Measurements from ENCODE around the gene ODAD3. TPM values are rescaled to one million over a fixed set of nuclear protein-coding genes. Genes with fewer than 3 reads are reported as not detected.

ODAD3 gene
- total RNA-seq, 1 experiment from 2014 or later, result 0.52 TPM

DNA sequence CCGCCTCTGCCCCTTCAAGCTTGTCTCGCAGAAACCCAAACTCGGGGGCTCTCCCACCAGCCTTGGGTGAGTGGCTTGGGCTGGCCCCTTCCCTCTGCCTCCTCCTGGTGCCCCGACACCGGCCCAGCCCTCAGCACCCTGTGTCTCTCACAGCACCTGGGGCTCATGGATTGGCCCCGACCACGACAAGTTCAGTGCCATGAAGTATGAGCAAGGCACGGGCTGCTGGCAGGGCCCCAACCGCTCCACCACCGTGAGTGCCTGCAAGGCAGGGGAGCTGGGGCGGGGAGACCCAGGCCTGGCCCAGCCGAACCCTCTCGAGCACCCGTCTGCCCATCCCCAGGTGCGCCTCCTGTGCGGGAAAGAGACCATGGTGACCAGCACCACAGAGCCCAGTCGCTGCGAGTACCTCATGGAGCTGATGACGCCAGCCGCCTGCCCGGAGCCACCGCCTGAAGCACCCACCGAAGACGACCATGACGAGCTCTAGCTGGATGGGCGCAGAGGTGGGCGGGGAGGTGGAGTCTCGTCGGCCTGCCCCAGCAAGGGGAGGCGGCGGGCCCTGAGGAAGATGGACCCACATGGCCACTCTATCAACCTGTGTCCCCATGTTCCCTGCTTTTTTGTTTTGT lies 14.1 kb upstream of the ODAD3 start (continued):
- TF ChIP-seq CTCF (IDR thresholded peaks at IDR 0.05 in 2 of 3, conservative IDR thresholded peaks at IDR 0.05 in 1 of 3; ENCODE audit: borderline replicate concordance in 1 of 3, insufficient read depth in 1 of 3, low read depth in 2 of 3, low read length in 2 of 3) (no peak), TCF7L2 (IDR thresholded peaks at IDR 0.05; ENCODE audit: borderline replicate concordance, extremely low read depth, insufficient read depth, insufficient read length) (no peak), ATF3 (IDR thresholded peaks at IDR 0.05) (no peak), SIN3A (IDR thresholded peaks at IDR 0.05; ENCODE audit: low read depth) (no peak)

- Histone ChIP-seq H3K36me3 (ENCODE audit: control insufficient read depth in 1 of 2, insufficient read depth in 2 of 2, low read length in 2 of 2) (peaks cover 22 to 36% of the 10 kb centered on the region in 2 experiments; a peak in 3 of 4 replicates), H3K9me3 (ENCODE audit: control insufficient read depth in 1 of 2, insufficient read depth in 1 of 2, low read depth in 1 of 2, low read length in 2 of 2) (no peaks in the 10 kb centered on the region), H3K9ac (ENCODE audit: low read length) (no peak overlapping the region), H3K27me3 (ENCODE audit: insufficient read depth, low read length) (no peaks in the 10 kb centered on the region), H3K4me2 (ENCODE audit: low read length) (no peak overlapping the region), H3K4me3 (replicated peaks in 1 of 2; ENCODE audit: low read depth in 1 of 2, low read length in 2 of 2) (no peak overlapping the region), H3K27ac (ENCODE audit: low read depth, low read length) (no peak overlapping the region), H3K4me1 (ENCODE audit: control insufficient read depth in 1 of 2, insufficient read depth in 2 of 2, low read length in 2 of 2) (no peaks in the 10 kb centered on the region), H3K79me2 (ENCODE audit: insufficient read depth, low read length) (peaks cover 7% of the 10 kb centered on the region; the same call in 1 of the 2 replicates), H4K20me1 (ENCODE audit: insufficient read depth) (no peaks in the 10 kb centered on the region), H3K9me2 (ENCODE audit: insufficient read depth) (no peaks in the 10 kb centered on the region), H2AFZ (ENCODE audit: low read depth, low read length, poor library complexity, severe bottlenecking) (no peak overlapping the region)
- intact Hi-C loops (cut with micrococcal nuclease), result no loop called here
- CTCF ChIA-PET, result no interaction called here
- RAD21 ChIA-PET (ENCODE audit: low non-redundant PET in 1 of 2, low total read pairs in 2 of 2, uncharacterized antibody in 2 of 2, unreplicated experiment in 2 of 2), result no interaction called here
- DNase-seq (ENCODE audit: low read depth, low spot score), result no peak
- no TSS peak for BruUV-seq (replicated peaks)
- ATAC-seq, result no peak
- TF ChIP-seq EGR1 (IDR thresholded peaks at IDR 0.05; ENCODE audit: low read depth), result no peak
- TF ChIP-seq ZFX (IDR thresholded peaks at IDR 0.05), result no peak
- TF ChIP-seq SRF (IDR thresholded peaks at IDR 0.05; ENCODE audit: low read depth), result no peak
- POLR2A ChIA-PET, result no interaction called here
These were observed 13.5 kb upstream of the ODAD3 start for GRCh38 chr19:11448410-11448809.
